Measurements from ENCODE around the gene SLCO1A2.

SLCO1A2 gene

DNA sequence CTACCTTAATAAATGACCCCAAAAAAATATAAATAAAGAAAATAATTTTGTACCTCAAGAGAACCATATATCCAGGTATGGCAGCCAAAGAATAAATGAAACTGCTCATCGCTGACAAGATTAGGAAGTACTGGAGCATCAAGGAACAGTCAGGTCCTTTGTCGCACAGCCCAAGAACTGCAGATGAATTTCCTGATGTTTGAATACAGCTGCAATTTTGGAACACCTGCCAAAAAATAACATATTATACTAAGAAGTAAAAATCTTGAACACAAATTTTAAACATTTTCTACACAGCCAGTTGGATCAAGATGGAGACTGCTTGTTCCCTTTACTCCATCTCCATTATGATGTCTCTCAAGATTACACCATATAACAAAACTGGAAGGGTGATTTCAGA lies 42.6 kb downstream of the SLCO1A2 start:
- no peak for TF ChIP-seq ZFX (IDR thresholded peaks at IDR 0.05)
- TF ChIP-seq, protein P1, sequence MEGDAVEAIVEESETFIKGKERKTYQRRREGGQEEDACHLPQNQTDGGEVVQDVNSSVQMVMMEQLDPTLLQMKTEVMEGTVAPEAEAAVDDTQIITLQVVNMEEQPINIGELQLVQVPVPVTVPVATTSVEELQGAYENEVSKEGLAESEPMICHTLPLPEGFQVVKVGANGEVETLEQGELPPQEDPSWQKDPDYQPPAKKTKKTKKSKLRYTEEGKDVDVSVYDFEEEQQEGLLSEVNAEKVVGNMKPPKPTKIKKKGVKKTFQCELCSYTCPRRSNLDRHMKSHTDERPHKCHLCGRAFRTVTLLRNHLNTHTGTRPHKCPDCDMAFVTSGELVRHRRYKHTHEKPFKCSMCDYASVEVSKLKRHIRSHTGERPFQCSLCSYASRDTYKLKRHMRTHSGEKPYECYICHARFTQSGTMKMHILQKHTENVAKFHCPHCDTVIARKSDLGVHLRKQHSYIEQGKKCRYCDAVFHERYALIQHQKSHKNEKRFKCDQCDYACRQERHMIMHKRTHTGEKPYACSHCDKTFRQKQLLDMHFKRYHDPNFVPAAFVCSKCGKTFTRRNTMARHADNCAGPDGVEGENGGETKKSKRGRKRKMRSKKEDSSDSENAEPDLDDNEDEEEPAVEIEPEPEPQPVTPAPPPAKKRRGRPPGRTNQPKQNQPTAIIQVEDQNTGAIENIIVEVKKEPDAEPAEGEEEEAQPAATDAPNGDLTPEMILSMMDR (conservative IDR thresholded peaks at IDR 0.05): no peak
- H3K27ac ChIP-seq: no peak overlapping the region

DNA sequence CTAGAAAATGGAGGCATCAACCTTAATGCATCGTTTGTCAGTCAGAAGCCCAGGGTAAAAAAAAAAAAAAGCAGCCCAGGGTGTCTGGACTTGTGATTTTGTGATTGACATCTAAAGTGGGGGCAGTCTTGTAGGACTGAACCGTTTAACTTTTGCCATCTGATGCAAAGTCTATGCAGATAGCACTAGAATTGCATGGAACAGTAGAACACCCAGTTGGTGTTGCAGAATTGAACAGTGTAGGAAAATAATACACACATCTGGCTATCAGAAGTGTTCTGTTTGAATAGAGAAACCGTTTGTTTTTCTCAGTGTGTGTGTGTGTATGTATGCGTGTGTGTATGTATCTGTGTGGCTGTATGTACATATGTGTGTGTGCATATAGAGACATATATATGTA lies 45.0 kb downstream of the SLCO1A2 start:
- TF ChIP-seq, protein P1 (conservative IDR thresholded peaks at IDR 0.05): no peak
- TF ChIP-seq ZFX (IDR thresholded peaks at IDR 0.05): no peak
- no peak overlapping the region for H3K27ac ChIP-seq

DNA sequence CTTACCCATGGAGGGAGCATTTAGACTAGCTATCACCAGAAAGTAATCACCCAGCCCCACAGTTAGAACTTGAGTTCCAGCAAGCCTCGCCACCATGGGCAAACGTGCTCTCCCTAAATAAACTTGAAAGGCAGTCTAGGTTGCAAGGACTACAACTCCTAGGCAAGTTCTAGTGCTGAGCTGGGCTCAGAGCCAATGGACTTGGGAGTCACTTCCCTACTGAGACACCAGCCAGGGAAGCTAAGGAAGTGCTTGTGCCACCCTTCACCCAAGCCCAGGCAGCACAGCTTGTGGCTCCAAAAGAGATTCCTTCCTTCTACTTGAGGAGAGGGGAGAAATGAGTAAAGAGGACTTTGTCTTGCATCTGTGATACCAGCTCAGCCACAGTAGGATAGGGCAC lies 57.9 kb downstream of the SLCO1A2 start:
- no peak for TF ChIP-seq ZFX (IDR thresholded peaks at IDR 0.05)
- TF ChIP-seq, protein P1 (conservative IDR thresholded peaks at IDR 0.05): no peak
- no peak overlapping the region for H3K27ac ChIP-seq

DNA sequence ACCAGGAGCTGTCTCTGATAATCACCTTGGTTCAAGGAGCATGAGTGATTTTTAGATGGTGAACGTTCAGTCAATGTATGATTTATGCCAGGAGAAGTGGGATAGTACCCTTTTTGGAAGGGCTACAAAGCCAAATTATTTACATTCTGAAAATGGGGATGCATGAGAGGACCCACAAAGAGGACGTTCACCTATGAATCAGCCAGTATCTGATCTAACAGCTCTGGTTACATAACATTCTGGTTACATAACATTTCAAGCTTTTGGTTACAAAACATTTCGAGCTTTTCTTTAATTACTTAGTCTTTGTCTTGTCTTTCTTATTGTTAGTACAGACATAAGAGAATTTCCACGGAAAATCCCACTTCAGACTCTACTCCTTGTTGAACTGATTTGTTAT lies 68.8 kb downstream of the SLCO1A2 start:
- TF ChIP-seq, protein P1 (conservative IDR thresholded peaks at IDR 0.05): no peak
- TF ChIP-seq ZFX (IDR thresholded peaks at IDR 0.05): no peak
- H3K27ac ChIP-seq: no peak overlapping the region

DNA sequence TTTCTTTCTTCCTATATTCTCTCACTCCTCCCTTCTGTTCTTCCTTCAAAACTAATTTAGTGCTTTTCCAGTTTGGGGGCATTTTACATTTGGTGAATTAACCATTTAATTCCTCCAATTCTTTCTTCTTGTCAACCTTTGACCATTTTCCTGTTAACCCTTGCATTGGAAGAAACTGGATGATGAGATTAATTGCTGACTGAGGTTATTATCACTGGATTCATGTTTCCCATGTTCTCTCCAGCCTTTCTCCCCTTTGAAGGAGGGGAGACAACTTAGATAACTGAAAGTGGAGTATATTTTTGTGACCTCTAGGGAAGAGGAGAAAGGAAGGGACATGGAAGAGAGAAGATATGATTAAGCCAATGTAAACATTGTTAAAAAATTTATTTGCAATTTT lies 70.5 kb downstream of the SLCO1A2 start:
- TF ChIP-seq ZFX (IDR thresholded peaks at IDR 0.05): no peak
- TF ChIP-seq, protein P1 (conservative IDR thresholded peaks at IDR 0.05): no peak
- no peak overlapping the region for H3K27ac ChIP-seq

DNA sequence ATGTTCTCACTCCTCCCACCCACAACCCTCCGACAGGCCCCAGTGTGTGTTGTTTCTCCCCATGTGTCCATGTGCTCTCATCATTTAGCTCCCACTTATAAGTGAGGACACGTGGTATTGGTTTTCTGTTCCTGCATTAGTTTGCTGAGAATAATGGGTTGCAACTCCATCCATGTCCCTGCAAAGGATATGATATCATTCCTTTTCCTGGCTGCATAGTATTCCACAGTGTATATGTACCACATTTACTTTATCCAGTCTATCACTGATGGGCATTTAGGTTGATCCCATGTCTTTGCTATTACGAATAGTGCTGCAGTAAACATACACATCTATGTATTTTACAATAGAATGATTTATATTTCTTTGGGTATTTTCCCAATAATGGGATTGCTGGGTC lies 77.5 kb downstream of the SLCO1A2 start:
- no peak overlapping the region for H3K27ac ChIP-seq
- no peak for TF ChIP-seq ZFX (IDR thresholded peaks at IDR 0.05)
- TF ChIP-seq, protein P1 (conservative IDR thresholded peaks at IDR 0.05): no peak

DNA sequence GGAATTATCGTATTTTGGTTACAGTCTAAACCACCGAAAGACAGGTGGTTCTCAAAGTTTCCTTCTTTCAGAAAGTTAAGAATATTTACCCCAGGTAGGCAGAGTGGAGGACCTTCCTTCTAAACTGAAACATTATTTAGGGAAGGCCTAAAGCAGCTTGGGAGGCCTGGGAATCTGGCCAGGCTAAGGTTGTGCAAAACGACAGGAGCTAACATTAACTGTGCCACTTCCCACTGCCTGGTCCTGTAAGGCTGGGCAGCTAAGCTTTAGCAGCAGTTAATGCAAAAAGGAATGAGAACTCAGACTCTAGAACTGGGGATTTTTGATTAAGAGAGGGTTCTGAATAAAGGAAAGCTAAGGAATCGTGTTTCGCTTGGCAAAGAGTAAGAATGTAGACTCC lies 82.6 kb downstream of the SLCO1A2 start:
- TF ChIP-seq, protein P1 (conservative IDR thresholded peaks at IDR 0.05): no peak
- TF ChIP-seq ZFX (IDR thresholded peaks at IDR 0.05): no peak
- no peak overlapping the region for H3K27ac ChIP-seq
